GM12878 (cell line): ENCODE results near the gene ZNF154. TPM values are rescaled to one million over a fixed set of nuclear protein-coding genes. Genes with fewer than 3 reads are reported as not detected.

Experiments used
- ATAC-seq: fragments of 200-7000 bp; cut with Tn5 transposase; 3 replicates; pipeline ENCODE4 v1.9.1; 2020; ENCODE audit warnings: mild to moderate bottlenecking, moderate library complexity
- BruUV-seq: library from RNA; stranded (reverse); fragments of 400-500 nt; replicated peaks from 2 replicates; lab custom pipeline; 2021; lab: Mats Ljungman, UMichigan
- CTCF ChIA-PET: fragments of 300-600 bp; sonication (Branson Sonifier 250); formaldehyde crosslinking; extraction: SDS; loops from one replicate; lab custom pipeline; 2021; ENCODE audit warnings: inconsistent platforms; lab: Yijun Ruan, JAX
- POLR2A ChIA-PET: fragments of 350-600 bp; formaldehyde crosslinking; extraction: SDS; loops from one replicate; lab custom pipeline; 2021; ENCODE audit warnings: inconsistent platforms; lab: Charles Lee
- RAD21 ChIA-PET: fragments of 300-600 bp; sonication (Branson Sonifier 250); formaldehyde crosslinking; loops from one replicate; lab custom pipeline; 2023; ENCODE audit warnings: antibody characterized with exemption; ENCODE audit not compliant: unreplicated experiment; lab: Charles Lee
- SMC1A ChIA-PET: fragments of 300-600 bp; sonication (Branson Sonifier 250); formaldehyde crosslinking; loops from one replicate; lab custom pipeline; 2023; ENCODE audit not compliant: unreplicated experiment, uncharacterized antibody; lab: Charles Lee
- DNase-seq: peaks from one replicate; pipeline ENCODE4 v3.0.0-alpha.2; 2011; ENCODE audit warnings: low read depth, low spot score
- FAIRE-seq: peaks from 3 replicates; lab custom pipeline; 2011; peaks lifted over from hg19 to GRCh38; lab: Jason Lieb, UNC
- H2AFZ ChIP-seq: 2 replicates; pipeline ENCODE4 v1.6.0; 2011; ENCODE audit warnings: low read depth, low read length, control low read depth; ENCODE audit not compliant: control insufficient read depth
- H3K27ac ChIP-seq: 2 replicates; pipeline ENCODE4 v1.5.1; 2011; ENCODE audit warnings: control low read depth; ENCODE audit not compliant: control insufficient read depth, insufficient read depth
- H3K27me3 ChIP-seq, 2 experiments: replicated peaks in 1 of 2; 2 replicates each; pipeline versions ENCODE4 v1.6.0 to v1.6.1; 2011; ENCODE audit warnings: low read length in 1 of 2; ENCODE audit not compliant: control insufficient read depth in 2 of 2, insufficient read depth in 2 of 2
- H3K36me3 ChIP-seq, 2 experiments: 2 replicates each; pipeline ENCODE4 v1.5.1; 2011; ENCODE audit warnings: low read length in 1 of 2; ENCODE audit not compliant: control insufficient read depth in 2 of 2, insufficient read depth in 2 of 2
- H3K4me1 ChIP-seq: 2 replicates; pipeline ENCODE4 v1.6.1; 2011; ENCODE audit warnings: mild to moderate bottlenecking, low read length, moderate library complexity, mixed read lengths; ENCODE audit not compliant: control insufficient read depth, insufficient read depth
- H3K4me2 ChIP-seq: 2 replicates; pipeline ENCODE4 v1.6.0; 2011; ENCODE audit warnings: control low read depth; ENCODE audit not compliant: control insufficient read depth, insufficient read depth
- H3K4me3 ChIP-seq: fragments of 200-600 bp; sonication (generic); 2 replicates; pipeline ENCODE4 v1.5.1; 2016
- H3K79me2 ChIP-seq: 2 replicates; pipeline ENCODE4 v1.6.0; 2011; ENCODE audit warnings: low read length; ENCODE audit not compliant: control insufficient read depth, insufficient read depth
- H3K9ac ChIP-seq: 2 replicates; pipeline ENCODE4 v1.8.0; 2011; ENCODE audit warnings: low read length, control low read depth, mixed read lengths; ENCODE audit not compliant: control insufficient read depth, insufficient read depth
- H3K9me3 ChIP-seq: replicated peaks from 3 replicates; pipeline ENCODE4 v1.5.1; 2011; ENCODE audit warnings: mild to moderate bottlenecking, low read length; ENCODE audit not compliant: control insufficient read depth, insufficient read depth
- H4K20me1 ChIP-seq: 2 replicates; pipeline ENCODE4 v1.6.0; 2011; ENCODE audit not compliant: control insufficient read depth, insufficient read depth
- CHD4 ChIP-seq: fragments of 200-600 bp; sonication (generic); IDR thresholded peaks from 2 replicates; pipeline ENCODE4 v1.6.1; 2016; ENCODE audit warnings: mild to moderate bottlenecking
- EP300 ChIP-seq, 2 experiments: fragments of 150-350 bp in 1 of 2; IDR thresholded peaks; 2 replicates each; pipeline ENCODE4 v1.6.1; 2011 to 2012; ENCODE audit warnings: low read depth in 2 of 2, low read length in 2 of 2, borderline replicate concordance in 1 of 2, improper control_type of control experiment in 1 of 2, inconsistent platforms in 1 of 2; ENCODE audit not compliant: control insufficient read depth in 1 of 2
- FOXK2 ChIP-seq: fragments of 450-650 bp; IDR thresholded peaks from 2 replicates; pipeline ENCODE4 v1.6.1; 2017; ENCODE audit warnings: mild to moderate bottlenecking, moderate library complexity
- HCFC1 ChIP-seq: fragments of 150-350 bp; IDR thresholded peaks from 2 replicates; pipeline ENCODE4 v1.6.1; 2014; ENCODE audit warnings: low read length
- NFYB ChIP-seq: IDR thresholded peaks from 2 replicates; pipeline ENCODE4 v1.6.1; 2011; ENCODE audit warnings: low read depth, mild to moderate bottlenecking, low read length, improper control_type of control experiment, moderate library complexity; ENCODE audit not compliant: insufficient read depth
- RB1 ChIP-seq: fragments of 450-650 bp; formaldehyde crosslinking; IDR thresholded peaks from 2 replicates; pipeline ENCODE4 v1.6.1; 2017; ENCODE audit warnings: mild to moderate bottlenecking, borderline replicate concordance
- TAF1 ChIP-seq: IDR thresholded peaks from 2 replicates; pipeline ENCODE4 v1.6.1; 2011; ENCODE audit warnings: mild to moderate bottlenecking, low read depth, low read length, borderline replicate concordance
- ZNF622 ChIP-seq: fragments of 450-650 bp; IDR thresholded peaks from 2 replicates; pipeline ENCODE4 v1.6.1; 2017; ENCODE audit warnings: mild to moderate bottlenecking, inconsistent platforms
- WGBS: methylation state at CpG from one replicate; pipeline ENCODE4 v1.1.6; 2016; ENCODE audit warnings: low lambda C conversion rate; ENCODE audit not compliant: insufficient replicate concordance, insufficient coverage; ENCODE audit errors: missing lambda C conversion rate; 5-methylcytosine and 5-hydroxymethylcytosine counted together
- in situ Hi-C: fragments of 300-500 bp; cut with MboI; formaldehyde crosslinking; loops from 9 replicates; pipeline ENCODE4 v1.14.3; 2018; ENCODE audit warnings: mixed read lengths
- intact Hi-C: fragments of 100-400 bp; cut with micrococcal nuclease; formaldehyde crosslinking; loops from one replicate; pipeline ENCODE4 v1.14.2; 2022; ENCODE audit not compliant: unreplicated experiment
- polyA plus RNA-seq, 11 experiments: library from polyadenylated mRNA; depleted of rRNA in 4 of 11; unstranded in 6 of 11; stranded (reverse) in 5 of 11; fragments of >200 nt; fragmentation: Nextera tagmentation in 4 of 11; fragmentation: Illumina TruSeq in 1 of 11; extraction: Ambion mirVana in 4 of 11; extraction: Trizol in 1 of 11; gene quantifications; 1 replicate in 1 of 11; 2 replicates in 10 of 11; pipeline versions ENCODE4 v1.2.1 to v1.2.3, GENCODE V29; 2011 to 2016; ENCODE audit warnings: inconsistent platforms in 2 of 11, missing spikeins in 2 of 11, low read depth in 1 of 11
- total RNA-seq, 4 experiments: library from RNA; depleted of rRNA in 3 of 4; stranded (reverse); fragments of >200 nt in 3 of 4; fragmentation: Illumina TruSeq in 1 of 4; extraction: Trizol in 1 of 4; gene quantifications; 2 replicates each; pipeline versions ENCODE4 v1.2.1 to v1.2.3, GENCODE V29; 2013 to 2021
- TF ChIP-seq, protein P1 (sequence below): fragments of 450-650 bp; IDR thresholded peaks from 2 replicates; pipeline ENCODE4 v1.6.1; 2018; ENCODE audit warnings: borderline replicate concordance, mild to moderate bottlenecking; ENCODE audit not compliant: partially characterized antibody
- TF ChIP-seq, protein P2 (sequence below): IDR thresholded peaks from 2 replicates; pipeline ENCODE4 v1.6.1; 2012; ENCODE audit warnings: mild to moderate bottlenecking, low read depth, low read length

Gene ZNF154
- total and polyA plus RNA-seq, 10 of the 15 experiments (the other 5 are each of a cell fraction or from before 2014, with no cell fraction given) = 0.22 to 1.9 (median 1.1) TPM

DNA sequence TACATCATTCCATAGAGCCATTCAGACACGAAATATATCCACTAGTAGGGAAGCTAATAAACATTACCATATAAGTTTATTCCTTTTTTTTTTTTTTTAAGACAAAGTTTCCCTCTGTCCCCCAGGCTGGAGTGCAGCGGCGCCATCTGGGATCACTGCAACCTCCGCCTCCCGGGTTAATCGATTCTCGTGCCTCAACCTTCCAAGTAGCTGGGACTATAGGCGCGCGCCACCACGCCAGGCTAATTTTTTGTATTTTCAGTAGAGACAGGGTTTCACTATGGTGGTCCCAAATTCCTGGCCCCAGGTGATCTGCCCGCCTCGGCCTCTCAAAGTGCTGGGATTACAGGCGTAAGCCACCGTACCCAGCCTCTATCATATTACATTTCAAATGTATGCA lies 612 bp upstream of the ZNF154 start:
- Histone ChIP-seq H3K9ac (no peak overlapping the region), H3K27me3 (no peaks in the 10 kb centered on the region), H3K4me1 (no peaks in the 10 kb centered on the region), H3K27ac (no peak overlapping the region), H3K9me3 (peaks cover 6% of the 10 kb centered on the region; the same call in 1 of the 3 replicates), H2AFZ (no peak overlapping the region), H3K79me2 (no peaks in the 10 kb centered on the region), H3K36me3 (no peaks in the 10 kb centered on the region), H3K4me2 (no peak overlapping the region), H4K20me1 (no peaks in the 10 kb centered on the region), H3K4me3 (no peak overlapping the region)
- in situ Hi-C loops (no loop called here), intact Hi-C loops (no loop called here)
- DNase-seq = no peak
- ChIA-PET SMC1A (interaction anchor here (0.9 to 1.1 kb wide), 2 partner anchors 14 to 28 kb away, joined by 3 read pairs; partner anchors contain the start of gene ZNF551), POLR2A (interaction anchor here (1.7 kb wide), 1 partner anchor 18 kb away, joined by 6 read pairs; the partner anchor contains the start of gene ZNF671), CTCF (no interaction called here), RAD21 (no interaction called here)
- no peak for ATAC-seq
- FAIRE-seq = no peak
- BruUV-seq = no TSS peak
- WGBS = 82% methylated on average over 15 of the region's 15 CpGs
- no peak for TF ChIP-seq EP300 (IDR thresholded peaks at IDR 0.05; ENCODE audit: borderline replicate concordance in 1 of 2, control insufficient read depth in 1 of 2, low read depth in 2 of 2, low read length in 2 of 2)

DNA sequence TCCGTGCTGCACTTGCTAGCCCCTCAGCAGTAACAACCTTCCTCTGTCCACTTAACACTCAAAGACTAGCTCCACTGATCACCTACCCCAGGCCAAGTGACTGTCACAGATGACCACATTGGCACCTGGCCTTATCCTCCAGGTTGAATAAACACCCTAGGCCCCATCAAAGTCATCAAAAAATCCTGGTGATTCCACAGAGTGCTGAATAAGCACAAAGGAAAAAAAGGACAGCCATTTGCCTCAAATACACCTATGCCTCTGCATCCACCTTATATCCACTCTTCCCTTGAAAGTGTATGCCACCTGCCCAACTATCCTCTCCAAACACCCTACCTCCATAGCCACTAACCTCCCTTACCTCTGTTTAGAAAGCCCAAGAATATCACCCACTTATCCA lies 2.7 kb downstream of the ZNF154 start:
- H3K27ac ChIP-seq = no peak overlapping the region
- TF ChIP-seq ZNF622 = no peak
- no peak for TF ChIP-seq EP300 (IDR thresholded peaks at IDR 0.05; ENCODE audit: borderline replicate concordance in 1 of 2, control insufficient read depth in 1 of 2, low read depth in 2 of 2, low read length in 2 of 2)
- no peak for TF ChIP-seq HCFC1
- TF ChIP-seq RB1 = no peak
- TF ChIP-seq, protein P1, sequence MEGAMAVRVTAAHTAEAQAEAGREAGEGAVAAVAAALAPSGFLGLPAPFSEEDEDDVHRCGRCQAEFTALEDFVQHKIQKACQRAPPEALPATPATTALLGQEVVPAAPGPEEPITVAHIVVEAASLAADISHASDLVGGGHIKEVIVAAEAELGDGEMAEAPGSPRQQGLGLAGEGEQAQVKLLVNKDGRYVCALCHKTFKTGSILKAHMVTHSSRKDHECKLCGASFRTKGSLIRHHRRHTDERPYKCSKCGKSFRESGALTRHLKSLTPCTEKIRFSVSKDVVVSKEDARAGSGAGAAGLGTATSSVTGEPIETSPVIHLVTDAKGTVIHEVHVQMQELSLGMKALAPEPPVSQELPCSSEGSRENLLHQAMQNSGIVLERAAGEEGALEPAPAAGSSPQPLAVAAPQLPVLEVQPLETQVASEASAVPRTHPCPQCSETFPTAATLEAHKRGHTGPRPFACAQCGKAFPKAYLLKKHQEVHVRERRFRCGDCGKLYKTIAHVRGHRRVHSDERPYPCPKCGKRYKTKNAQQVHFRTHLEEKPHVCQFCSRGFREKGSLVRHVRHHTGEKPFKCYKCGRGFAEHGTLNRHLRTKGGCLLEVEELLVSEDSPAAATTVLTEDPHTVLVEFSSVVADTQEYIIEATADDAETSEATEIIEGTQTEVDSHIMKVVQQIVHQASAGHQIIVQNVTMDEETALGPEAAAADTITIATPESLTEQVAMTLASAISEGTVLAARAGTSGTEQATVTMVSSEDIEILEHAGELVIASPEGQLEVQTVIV = no peak
- no peak for TF ChIP-seq NFYB
- TF ChIP-seq CHD4 = no peak
- TF ChIP-seq, protein P2, sequence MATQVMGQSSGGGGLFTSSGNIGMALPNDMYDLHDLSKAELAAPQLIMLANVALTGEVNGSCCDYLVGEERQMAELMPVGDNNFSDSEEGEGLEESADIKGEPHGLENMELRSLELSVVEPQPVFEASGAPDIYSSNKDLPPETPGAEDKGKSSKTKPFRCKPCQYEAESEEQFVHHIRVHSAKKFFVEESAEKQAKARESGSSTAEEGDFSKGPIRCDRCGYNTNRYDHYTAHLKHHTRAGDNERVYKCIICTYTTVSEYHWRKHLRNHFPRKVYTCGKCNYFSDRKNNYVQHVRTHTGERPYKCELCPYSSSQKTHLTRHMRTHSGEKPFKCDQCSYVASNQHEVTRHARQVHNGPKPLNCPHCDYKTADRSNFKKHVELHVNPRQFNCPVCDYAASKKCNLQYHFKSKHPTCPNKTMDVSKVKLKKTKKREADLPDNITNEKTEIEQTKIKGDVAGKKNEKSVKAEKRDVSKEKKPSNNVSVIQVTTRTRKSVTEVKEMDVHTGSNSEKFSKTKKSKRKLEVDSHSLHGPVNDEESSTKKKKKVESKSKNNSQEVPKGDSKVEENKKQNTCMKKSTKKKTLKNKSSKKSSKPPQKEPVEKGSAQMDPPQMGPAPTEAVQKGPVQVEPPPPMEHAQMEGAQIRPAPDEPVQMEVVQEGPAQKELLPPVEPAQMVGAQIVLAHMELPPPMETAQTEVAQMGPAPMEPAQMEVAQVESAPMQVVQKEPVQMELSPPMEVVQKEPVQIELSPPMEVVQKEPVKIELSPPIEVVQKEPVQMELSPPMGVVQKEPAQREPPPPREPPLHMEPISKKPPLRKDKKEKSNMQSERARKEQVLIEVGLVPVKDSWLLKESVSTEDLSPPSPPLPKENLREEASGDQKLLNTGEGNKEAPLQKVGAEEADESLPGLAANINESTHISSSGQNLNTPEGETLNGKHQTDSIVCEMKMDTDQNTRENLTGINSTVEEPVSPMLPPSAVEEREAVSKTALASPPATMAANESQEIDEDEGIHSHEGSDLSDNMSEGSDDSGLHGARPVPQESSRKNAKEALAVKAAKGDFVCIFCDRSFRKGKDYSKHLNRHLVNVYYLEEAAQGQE = no peak
- TF ChIP-seq FOXK2 = no peak
- no peak for TF ChIP-seq TAF1

More for the DNA sequence above, 2.7 kb downstream of the ZNF154 start:
- BruUV-seq = no TSS peak
- Histone ChIP-seq H3K79me2 (no peaks in the 10 kb centered on the region), H3K9ac (no peak overlapping the region), H3K4me3 (no peak overlapping the region), H2AFZ (no peak overlapping the region), H3K9me3 (peaks cover 21% of the 10 kb centered on the region; the same call in 2 of the 3 replicates), H3K27me3 (no peaks in the 10 kb centered on the region), H3K4me2 (no peak overlapping the region), H3K4me1 (no peaks in the 10 kb centered on the region), H4K20me1 (no peaks in the 10 kb centered on the region), H3K36me3 (0 out of 4 replicates have a peak, but pooled peaks cover 0 to 4% of the 10 kb centered on the region in 2 experiments)
- intact Hi-C loops = no loop called here
- ChIA-PET SMC1A (interaction anchor here (1.4 kb wide), 1 partner anchor 25 kb away, joined by 3 read pairs; the partner anchor contains the start of gene ZNF551), POLR2A (interaction anchor here (0.6 kb wide), 1 partner anchor 491 kb away, joined by 3 read pairs; no protein-coding TSS in a partner anchor), RAD21 (no interaction called here), CTCF (no interaction called here)
- ATAC-seq (no peak), FAIRE-seq (no peak), DNase-seq (no peak)
- 100% methylated on average over 1 of the region's 1 CpG for WGBS
- in situ Hi-C loops = no loop called here
